ENCODE measurements around the gene TEC. TPM values are rescaled to one million over a fixed set of nuclear protein-coding genes. Genes with fewer than 3 reads are reported as not detected.

The TEC gene
- total RNA-seq, 1 experiment from 2014 or later, result 0.67 TPM

DNA sequence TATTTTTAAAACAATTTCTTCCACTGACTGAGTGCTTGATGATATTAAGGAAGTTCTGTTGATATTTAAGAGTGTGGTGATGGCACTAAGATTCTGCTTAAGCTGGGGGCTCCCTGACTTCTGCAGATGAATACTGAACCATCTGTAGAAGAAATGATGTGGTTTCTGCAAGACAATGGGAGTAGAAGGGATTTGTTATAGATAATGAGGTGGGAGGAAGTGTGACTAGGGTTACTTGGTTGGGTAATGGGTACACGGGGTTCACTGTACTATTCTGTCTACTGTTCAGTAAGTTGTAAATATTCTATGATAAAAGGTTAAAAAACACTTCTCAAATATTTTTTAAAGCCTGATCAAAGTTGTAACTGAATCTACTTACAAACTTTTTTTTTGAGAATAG, 74.7 kb downstream of the TEC start:
- CTCF ChIA-PET, result no interaction called here
- H3K27ac ChIP-seq (ENCODE audit: low read length), result no peak overlapping the region
- POLR2A ChIA-PET, result no interaction called here
- no TSS peak for BruUV-seq (replicated peaks)
- intact Hi-C loops (cut with micrococcal nuclease; ENCODE audit: unreplicated experiment), result no loop called here
- in situ Hi-C loops (cut with HindIII; ENCODE audit: low pct_unique_long_range_greater_than_20kb, low sequenced_read_pairs), result no loop called here
- no peaks in the 10 kb centered on the region for H3K36me3 ChIP-seq (ENCODE audit: control insufficient read depth, insufficient read depth, low read length)
- no peaks in the 10 kb centered on the region for H3K4me1 ChIP-seq (ENCODE audit: control insufficient read depth, insufficient read depth, low read length)
- ATAC-seq (no peak), DNase-seq (ENCODE audit: low read depth, low spot score) (no peak)
- H3K4me3 ChIP-seq (ENCODE audit: low read depth in 2 of 2, low read length in 2 of 2), result no peak overlapping the region
- H3K27me3 ChIP-seq (ENCODE audit: control insufficient read depth, insufficient read depth, low read length), result no peaks in the 10 kb centered on the region
- no peaks in the 10 kb centered on the region for H3K9me3 ChIP-seq (ENCODE audit: control insufficient read depth, insufficient read depth, low read depth, low read length)
- TF ChIP-seq, protein P1, sequence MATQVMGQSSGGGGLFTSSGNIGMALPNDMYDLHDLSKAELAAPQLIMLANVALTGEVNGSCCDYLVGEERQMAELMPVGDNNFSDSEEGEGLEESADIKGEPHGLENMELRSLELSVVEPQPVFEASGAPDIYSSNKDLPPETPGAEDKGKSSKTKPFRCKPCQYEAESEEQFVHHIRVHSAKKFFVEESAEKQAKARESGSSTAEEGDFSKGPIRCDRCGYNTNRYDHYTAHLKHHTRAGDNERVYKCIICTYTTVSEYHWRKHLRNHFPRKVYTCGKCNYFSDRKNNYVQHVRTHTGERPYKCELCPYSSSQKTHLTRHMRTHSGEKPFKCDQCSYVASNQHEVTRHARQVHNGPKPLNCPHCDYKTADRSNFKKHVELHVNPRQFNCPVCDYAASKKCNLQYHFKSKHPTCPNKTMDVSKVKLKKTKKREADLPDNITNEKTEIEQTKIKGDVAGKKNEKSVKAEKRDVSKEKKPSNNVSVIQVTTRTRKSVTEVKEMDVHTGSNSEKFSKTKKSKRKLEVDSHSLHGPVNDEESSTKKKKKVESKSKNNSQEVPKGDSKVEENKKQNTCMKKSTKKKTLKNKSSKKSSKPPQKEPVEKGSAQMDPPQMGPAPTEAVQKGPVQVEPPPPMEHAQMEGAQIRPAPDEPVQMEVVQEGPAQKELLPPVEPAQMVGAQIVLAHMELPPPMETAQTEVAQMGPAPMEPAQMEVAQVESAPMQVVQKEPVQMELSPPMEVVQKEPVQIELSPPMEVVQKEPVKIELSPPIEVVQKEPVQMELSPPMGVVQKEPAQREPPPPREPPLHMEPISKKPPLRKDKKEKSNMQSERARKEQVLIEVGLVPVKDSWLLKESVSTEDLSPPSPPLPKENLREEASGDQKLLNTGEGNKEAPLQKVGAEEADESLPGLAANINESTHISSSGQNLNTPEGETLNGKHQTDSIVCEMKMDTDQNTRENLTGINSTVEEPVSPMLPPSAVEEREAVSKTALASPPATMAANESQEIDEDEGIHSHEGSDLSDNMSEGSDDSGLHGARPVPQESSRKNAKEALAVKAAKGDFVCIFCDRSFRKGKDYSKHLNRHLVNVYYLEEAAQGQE (IDR thresholded peaks at IDR 0.05; ENCODE audit: insufficient read depth in 1 of 2, low read depth in 2 of 2, low read length in 1 of 2), result no peak
- TF ChIP-seq SIN3A (IDR thresholded peaks at IDR 0.05; ENCODE audit: borderline replicate concordance, insufficient read depth, low read depth, low read length) (no peak), POLR2AphosphoS5 (IDR thresholded peaks at IDR 0.05; ENCODE audit: low read depth, low read length) (no peak), TCF7L2 (IDR thresholded peaks at IDR 0.05; ENCODE audit: low read depth, low read length) (no peak)
- TF ChIP-seq, protein P2, sequence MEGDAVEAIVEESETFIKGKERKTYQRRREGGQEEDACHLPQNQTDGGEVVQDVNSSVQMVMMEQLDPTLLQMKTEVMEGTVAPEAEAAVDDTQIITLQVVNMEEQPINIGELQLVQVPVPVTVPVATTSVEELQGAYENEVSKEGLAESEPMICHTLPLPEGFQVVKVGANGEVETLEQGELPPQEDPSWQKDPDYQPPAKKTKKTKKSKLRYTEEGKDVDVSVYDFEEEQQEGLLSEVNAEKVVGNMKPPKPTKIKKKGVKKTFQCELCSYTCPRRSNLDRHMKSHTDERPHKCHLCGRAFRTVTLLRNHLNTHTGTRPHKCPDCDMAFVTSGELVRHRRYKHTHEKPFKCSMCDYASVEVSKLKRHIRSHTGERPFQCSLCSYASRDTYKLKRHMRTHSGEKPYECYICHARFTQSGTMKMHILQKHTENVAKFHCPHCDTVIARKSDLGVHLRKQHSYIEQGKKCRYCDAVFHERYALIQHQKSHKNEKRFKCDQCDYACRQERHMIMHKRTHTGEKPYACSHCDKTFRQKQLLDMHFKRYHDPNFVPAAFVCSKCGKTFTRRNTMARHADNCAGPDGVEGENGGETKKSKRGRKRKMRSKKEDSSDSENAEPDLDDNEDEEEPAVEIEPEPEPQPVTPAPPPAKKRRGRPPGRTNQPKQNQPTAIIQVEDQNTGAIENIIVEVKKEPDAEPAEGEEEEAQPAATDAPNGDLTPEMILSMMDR (IDR thresholded peaks at IDR 0.05), result no peak

DNA sequence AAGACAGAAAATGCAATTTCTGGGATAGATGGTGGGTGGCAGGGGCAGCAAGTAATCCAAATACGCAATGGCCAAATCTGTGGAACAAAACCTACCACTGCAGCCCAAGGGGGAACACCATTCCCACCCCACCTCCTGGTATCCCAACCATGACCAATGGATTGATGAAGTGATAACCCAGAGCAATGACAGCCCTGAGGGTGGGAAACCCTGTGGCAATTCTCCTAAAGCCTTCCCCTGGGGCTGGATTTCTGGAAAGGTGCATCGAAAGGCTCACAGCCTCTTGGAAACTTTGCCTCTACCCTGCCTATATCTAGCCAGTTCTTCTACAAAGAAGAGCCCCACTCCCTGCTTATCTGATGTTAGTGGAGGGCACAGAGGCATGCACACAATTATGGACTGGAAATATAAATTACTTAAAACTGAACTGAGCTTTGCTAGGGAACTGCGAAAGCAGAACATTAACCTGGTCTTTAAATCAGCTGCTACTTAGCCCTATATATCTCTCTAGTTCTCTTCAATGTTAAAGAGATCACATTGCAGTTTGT, 75.6 kb downstream of the TEC start:
- no TSS peak for BruUV-seq (replicated peaks)
- H3K27me3 ChIP-seq (ENCODE audit: control insufficient read depth, insufficient read depth, low read length), result no peaks in the 10 kb centered on the region
- H3K27ac ChIP-seq (ENCODE audit: low read length), result no peak overlapping the region
- ATAC-seq (no peak), DNase-seq (ENCODE audit: low read depth, low spot score) (no peak)
- intact Hi-C loops (cut with micrococcal nuclease; ENCODE audit: unreplicated experiment), result no loop called here
- no peak overlapping the region for H3K4me3 ChIP-seq (ENCODE audit: low read depth in 2 of 2, low read length in 2 of 2)
- no peaks in the 10 kb centered on the region for H3K4me1 ChIP-seq (ENCODE audit: control insufficient read depth, insufficient read depth, low read length)
- CTCF ChIA-PET, result no interaction called here
- in situ Hi-C loops (cut with HindIII; ENCODE audit: low pct_unique_long_range_greater_than_20kb, low sequenced_read_pairs), result no loop called here
- POLR2A ChIA-PET, result no interaction called here
- H3K9me3 ChIP-seq (ENCODE audit: control insufficient read depth, insufficient read depth, low read depth, low read length), result no peaks in the 10 kb centered on the region
- no peaks in the 10 kb centered on the region for H3K36me3 ChIP-seq (ENCODE audit: control insufficient read depth, insufficient read depth, low read length)
- TF ChIP-seq POLR2AphosphoS5 (IDR thresholded peaks at IDR 0.05; ENCODE audit: low read depth, low read length) (no peak), SIN3A (IDR thresholded peaks at IDR 0.05; ENCODE audit: borderline replicate concordance, insufficient read depth, low read depth, low read length) (no peak), TCF7L2 (IDR thresholded peaks at IDR 0.05; ENCODE audit: low read depth, low read length) (no peak)
- TF ChIP-seq, protein P2 (IDR thresholded peaks at IDR 0.05), result no peak
- TF ChIP-seq, protein P1 (IDR thresholded peaks at IDR 0.05; ENCODE audit: insufficient read depth in 1 of 2, low read depth in 2 of 2, low read length in 1 of 2), result no peak

Measured in Panc1 (cell line).